Neural progenitor cell (in vitro differentiated cells): ENCODE measurements around the gene C10orf120. TPM values are rescaled to one million over a fixed set of nuclear protein-coding genes. Genes with fewer than 3 reads are reported as not detected.

Experiments
- DNase-seq: peaks from one replicate; pipeline ENCODE4 v3.0.0-alpha.2; 2016; ENCODE audit warnings: low spot score
- H2AFZ ChIP-seq: fragments of 200-600 bp; sonication (generic); replicated peaks from 2 replicates; pipeline ENCODE4 v1.6.1; 2016; ENCODE audit warnings: antibody characterized with exemption
- H3F3A ChIP-seq: fragments of 200-600 bp; sonication (generic); 2 replicates; pipeline ENCODE4 v1.6.1; 2016; ENCODE audit warnings: antibody characterized with exemption, low read depth
- H3K27ac ChIP-seq: fragments of 200-600 bp; sonication (generic); 2 replicates; pipeline ENCODE4 v1.5.1; 2016; ENCODE audit warnings: mild to moderate bottlenecking
- H3K27me3 ChIP-seq: fragments of 200-600 bp; sonication (generic); 2 replicates; pipeline ENCODE4 v1.6.1; 2016; ENCODE audit warnings: mild to moderate bottlenecking, moderate library complexity
- H3K36me3 ChIP-seq: fragments of 200-600 bp; sonication (generic); 2 replicates; pipeline ENCODE4 v1.5.1; 2016
- H3K4me1 ChIP-seq: fragments of 200-600 bp; sonication (generic); 2 replicates; pipeline ENCODE4 v1.6.1; 2016; ENCODE audit warnings: mixed run types
- H3K4me2 ChIP-seq: fragments of 200-600 bp; sonication (generic); 2 replicates; pipeline ENCODE4 v1.6.1; 2016
- H3K4me3 ChIP-seq: fragments of 200-600 bp; sonication (generic); 2 replicates; pipeline ENCODE4 v1.5.1; 2016
- H3K79me2 ChIP-seq: fragments of 200-600 bp; sonication (generic); 2 replicates; pipeline ENCODE4 v1.6.1; 2016; ENCODE audit warnings: low read depth
- H3K9ac ChIP-seq: fragments of 200-600 bp; sonication (generic); 2 replicates; pipeline ENCODE4 v1.6.1; 2016
- H3K9me3 ChIP-seq: fragments of 200-600 bp; sonication (generic); 2 replicates; pipeline ENCODE4 v1.5.1; 2016; ENCODE audit warnings: low read depth
- H4K20me1 ChIP-seq: fragments of 200-600 bp; sonication (generic); 2 replicates; pipeline ENCODE4 v1.6.1; 2016; ENCODE audit warnings: low read depth
- H3K27ac Mint-ChIP-seq: 3 replicates; pipeline ENCODE4 v1.8.0; 2021; ENCODE audit warnings: mixed read lengths
- H3K27me3 Mint-ChIP-seq: 2 replicates; pipeline ENCODE4 v1.8.0; 2022; ENCODE audit warnings: low read depth, mild to moderate bottlenecking, inconsistent platforms, moderate library complexity, mixed read lengths; ENCODE audit not compliant: insufficient read depth
- H3K36me3 Mint-ChIP-seq: 3 replicates; pipeline ENCODE4 v1.8.0; 2021; ENCODE audit warnings: mixed read lengths
- H3K4me1 Mint-ChIP-seq: 3 replicates; pipeline ENCODE4 v1.8.0; 2021; ENCODE audit warnings: mixed read lengths
- H3K4me3 Mint-ChIP-seq: 3 replicates; pipeline ENCODE4 v1.8.0; 2021; ENCODE audit warnings: mild to moderate bottlenecking, moderate library complexity, mixed read lengths
- H3K9me3 Mint-ChIP-seq: 3 replicates; pipeline ENCODE4 v1.8.0; 2020; ENCODE audit warnings: mixed read lengths
- EZH2 ChIP-seq: fragments of 200-600 bp; sonication (generic); IDR thresholded peaks from 2 replicates; pipeline ENCODE4 v1.6.1; 2017; ENCODE audit warnings: antibody characterized with exemption, mild to moderate bottlenecking, moderate library complexity
- EZH2phosphoT487 ChIP-seq: fragments of 200-600 bp; sonication (generic); IDR thresholded peaks from 2 replicates; pipeline ENCODE4 v1.6.1; 2017; ENCODE audit warnings: antibody characterized with exemption
- total RNA-seq: library from RNA; depleted of rRNA; stranded (reverse); fragments of >200 nt; gene quantifications from 2 replicates; pipeline ENCODE4 v1.2.3, GENCODE V29; 2015; ENCODE audit warnings: low replicate concordance
- TF ChIP-seq, protein P1 (sequence below): fragments of 200-600 bp; sonication (generic); IDR thresholded peaks from 2 replicates; pipeline ENCODE4 v1.5.1; 2017; ENCODE audit warnings: antibody characterized with exemption, mild to moderate bottlenecking

The C10orf120 gene
- total RNA-seq, 1 donor from 2014 or later: not detected

DNA sequence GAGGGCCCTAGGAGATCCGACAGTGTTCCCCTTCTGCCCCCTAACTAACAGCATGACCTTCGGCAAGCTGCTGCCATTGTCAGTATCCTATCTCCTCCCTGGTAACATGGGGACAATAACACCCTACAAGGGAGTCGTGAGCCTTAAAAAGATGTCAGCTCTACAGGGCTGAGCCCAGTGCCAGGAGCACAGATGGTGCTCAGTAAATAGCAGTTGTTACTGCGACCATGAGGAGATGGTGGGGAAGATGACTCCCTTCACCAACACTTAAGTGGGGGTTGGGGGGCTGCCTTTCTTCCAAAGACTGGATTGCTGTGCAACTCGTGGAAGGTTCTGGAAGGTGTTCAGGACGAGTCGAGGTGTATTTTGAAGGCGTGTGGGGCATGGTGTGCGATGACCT is 29.5 kb upstream of the C10orf120 start:
- DNase-seq: no peak
- Mint-ChIP-seq H3K27me3 (no peaks in the 10 kb centered on the region), H3K4me3 (no peak overlapping the region), H3K9me3 (no peaks in the 10 kb centered on the region), H3K27ac (no peak overlapping the region), H3K36me3 (no peaks in the 10 kb centered on the region), H3K4me1 (peaks cover 3% of the 10 kb centered on the region)
- no peak for TF ChIP-seq EZH2phosphoT487
- TF ChIP-seq, protein P1, sequence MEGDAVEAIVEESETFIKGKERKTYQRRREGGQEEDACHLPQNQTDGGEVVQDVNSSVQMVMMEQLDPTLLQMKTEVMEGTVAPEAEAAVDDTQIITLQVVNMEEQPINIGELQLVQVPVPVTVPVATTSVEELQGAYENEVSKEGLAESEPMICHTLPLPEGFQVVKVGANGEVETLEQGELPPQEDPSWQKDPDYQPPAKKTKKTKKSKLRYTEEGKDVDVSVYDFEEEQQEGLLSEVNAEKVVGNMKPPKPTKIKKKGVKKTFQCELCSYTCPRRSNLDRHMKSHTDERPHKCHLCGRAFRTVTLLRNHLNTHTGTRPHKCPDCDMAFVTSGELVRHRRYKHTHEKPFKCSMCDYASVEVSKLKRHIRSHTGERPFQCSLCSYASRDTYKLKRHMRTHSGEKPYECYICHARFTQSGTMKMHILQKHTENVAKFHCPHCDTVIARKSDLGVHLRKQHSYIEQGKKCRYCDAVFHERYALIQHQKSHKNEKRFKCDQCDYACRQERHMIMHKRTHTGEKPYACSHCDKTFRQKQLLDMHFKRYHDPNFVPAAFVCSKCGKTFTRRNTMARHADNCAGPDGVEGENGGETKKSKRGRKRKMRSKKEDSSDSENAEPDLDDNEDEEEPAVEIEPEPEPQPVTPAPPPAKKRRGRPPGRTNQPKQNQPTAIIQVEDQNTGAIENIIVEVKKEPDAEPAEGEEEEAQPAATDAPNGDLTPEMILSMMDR: no peak
- TF ChIP-seq EZH2: no peak
- Histone ChIP-seq H3K4me3 (no peak overlapping the region), H3K79me2 (no peaks in the 10 kb centered on the region), H3K27me3 (no peaks in the 10 kb centered on the region), H3K4me1 (peaks cover 17% of the 10 kb centered on the region), H3K27ac (no peak overlapping the region), H3K9me3 (no peaks in the 10 kb centered on the region), H4K20me1 (no peaks in the 10 kb centered on the region), H3K36me3 (no peaks in the 10 kb centered on the region), H3F3A (no peaks in the 10 kb centered on the region), H3K4me2 (no peak overlapping the region), H2AFZ (no peak overlapping the region), H3K9ac (no peak overlapping the region)

DNA sequence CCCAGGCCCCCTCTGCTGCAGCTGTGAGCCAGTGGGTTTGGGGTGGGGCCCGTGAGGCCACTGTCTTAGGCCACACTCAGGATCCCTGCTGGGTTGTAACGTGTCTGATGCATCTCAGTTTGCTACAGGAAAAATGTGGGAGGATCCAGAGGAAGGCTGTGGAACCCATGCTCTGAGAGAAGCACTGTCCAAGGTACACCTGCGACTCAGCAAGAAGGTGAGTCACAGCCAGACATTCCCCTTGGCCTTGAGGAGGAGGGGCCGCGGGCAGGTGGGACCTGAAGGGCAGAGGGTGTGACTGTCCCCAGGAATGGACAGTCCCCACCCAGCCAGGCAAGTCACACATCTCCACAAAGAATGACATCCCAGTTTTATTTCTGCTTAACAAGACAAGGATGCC is 27.8 kb upstream of the C10orf120 start:
- H4K20me1 ChIP-seq: no peaks in the 10 kb centered on the region
- Mint-ChIP-seq H3K4me3 (no peak overlapping the region), H3K9me3 (no peaks in the 10 kb centered on the region), H3K4me1 (no peaks in the 10 kb centered on the region), H3K27ac (no peak overlapping the region), H3K27me3 (no peaks in the 10 kb centered on the region), H3K36me3 (no peaks in the 10 kb centered on the region)
- H3K4me3 ChIP-seq: no peak overlapping the region
- H3K4me1 ChIP-seq: peaks cover under 1% of the 10 kb centered on the region
- no peak overlapping the region for H3K4me2 ChIP-seq
- no peaks in the 10 kb centered on the region for H3K79me2 ChIP-seq
- no peaks in the 10 kb centered on the region for H3K36me3 ChIP-seq
- H3K9ac ChIP-seq: no peak overlapping the region
- H3K27me3 ChIP-seq: no peaks in the 10 kb centered on the region
- H3K9me3 ChIP-seq: no peaks in the 10 kb centered on the region
- TF ChIP-seq, protein P1: no peak
- TF ChIP-seq EZH2phosphoT487 (no peak), EZH2 (no peak)
- DNase-seq: no peak
- H3K27ac ChIP-seq: no peak overlapping the region
- no peaks in the 10 kb centered on the region for H3F3A ChIP-seq
- H2AFZ ChIP-seq: no peak overlapping the region

- Mint-ChIP-seq H3K9me3 (no peaks in the 10 kb centered on the region), H3K4me1 (no peaks in the 10 kb centered on the region), H3K27me3 (no peaks in the 10 kb centered on the region), H3K36me3 (no peaks in the 10 kb centered on the region), H3K27ac (no peak overlapping the region), H3K4me3 (no peak overlapping the region)
- no peak for TF ChIP-seq EZH2
- TF ChIP-seq, protein P1: peak; percentile 14
- Histone ChIP-seq H3K4me3 (no peak overlapping the region), H3K79me2 (no peaks in the 10 kb centered on the region), H3K27ac (no peak overlapping the region), H4K20me1 (no peaks in the 10 kb centered on the region), H3K27me3 (no peaks in the 10 kb centered on the region), H2AFZ (no peak overlapping the region), H3K4me2 (no peak overlapping the region), H3K36me3 (no peaks in the 10 kb centered on the region), H3K9ac (no peak overlapping the region), H3K4me1 (no peaks in the 10 kb centered on the region), H3F3A (no peaks in the 10 kb centered on the region), H3K9me3 (no peaks in the 10 kb centered on the region)
- no peak for DNase-seq
Measured at GRCh38 chr10:122725768-122726167, 26.1 kb upstream of the C10orf120 start.
